Right atrium auricular region (tissue), 2 donors: ENCODE data around the gene DEPP1. TPM values are rescaled to one million over a fixed set of nuclear protein-coding genes. Genes with fewer than 3 reads are reported as not detected.

Experiments used
- DNase-seq: peaks from one replicate; pipeline ENCODE4 v3.0.0-alpha.2; 2019; ENCODE audit warnings: low spot score
- H3K27ac ChIP-seq, 2 donors: fragments of 200-600 bp; sonication (generic); 1 replicate in 1 of 2; 2 replicates in 1 of 2; pipeline ENCODE4 v1.5.1; 2016 to 2019
- H3K27me3 ChIP-seq, 2 donors: fragments of 200-600 bp; sonication (generic); one replicate each; pipeline versions ENCODE4 v1.5.1 to v1.6.0; 2017 to 2019
- H3K36me3 ChIP-seq: fragments of 200-600 bp; sonication (generic); one replicate; pipeline ENCODE4 v1.5.1; 2016
- H3K4me1 ChIP-seq, 2 donors: fragments of 200-600 bp; sonication (generic); one replicate each; pipeline versions ENCODE4 v1.5.1 to v1.6.0; 2017 to 2019
- H3K4me3 ChIP-seq, 2 donors: fragments of 200-600 bp; sonication (generic); 1 replicate in 1 of 2; 2 replicates in 1 of 2; pipeline ENCODE4 v1.5.1; 2017 to 2019; ENCODE audit warnings: mild to moderate bottlenecking in 1 of 2, moderate library complexity in 1 of 2
- H3K9me3 ChIP-seq, 2 donors: fragments of 200-600 bp; sonication (generic); one replicate each; pipeline ENCODE4 v1.5.1; 2019
- total RNA-seq, 2 donors: library from RNA; depleted of rRNA; stranded (reverse); fragments of >200 nt; gene quantifications; one replicate each; pipeline ENCODE4 v1.1.0, GENCODE V29; 2016
- TF ChIP-seq, protein P1 (sequence below), 2 donors: fragments of 200-600 bp; sonication (generic); IDR thresholded peaks; one replicate each; pipeline ENCODE4 v1.5.1; 2019; ENCODE audit warnings: antibody characterized with exemption in 2 of 2

The DEPP1 gene
- total RNA-seq, 2 donors from 2014 or later, result 68.8 to 143 TPM

DNA sequence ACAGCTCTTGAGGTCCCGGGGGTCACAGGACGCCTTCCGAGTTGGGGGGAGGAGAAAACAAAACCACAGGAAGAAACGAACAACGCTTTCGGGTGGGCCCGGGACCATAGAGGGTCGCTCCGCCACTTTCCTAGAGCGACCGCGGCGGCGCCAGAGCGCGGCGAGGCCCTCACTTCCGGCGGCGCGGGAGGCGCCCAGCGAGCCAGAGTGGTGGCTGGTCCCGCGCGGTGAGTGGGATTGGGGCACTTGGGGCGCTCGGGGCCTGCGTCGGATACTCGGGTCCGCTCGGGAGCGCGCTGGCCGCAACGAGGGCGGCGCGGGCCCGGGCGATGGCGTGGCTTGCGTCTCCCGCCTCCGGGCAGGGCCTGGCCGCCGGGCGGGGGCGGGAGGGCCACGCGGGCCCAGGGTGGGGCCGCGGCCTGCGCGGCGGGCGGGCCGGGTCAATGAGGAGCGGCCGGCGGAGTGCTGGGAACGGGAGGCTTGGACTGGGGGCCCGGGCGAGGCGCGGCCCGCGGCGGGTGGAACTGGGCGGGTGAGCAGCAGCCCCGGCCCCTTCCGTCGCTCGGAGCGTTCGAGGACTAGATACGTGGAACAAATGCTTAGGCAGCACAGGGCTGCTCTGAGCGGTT lies 22.3 kb upstream of the DEPP1 start, which contains the start of gene ZNF22:
ZNF22 (plus strand) TSS at position 172 of the 629 bp plus-strand sequence. CDS start 2,446 bp downstream, outside the sequence.
- H3K9me3 ChIP-seq, result no peaks in the 10 kb centered on the region
- peak within 1 kb of the TSS; percentile 61 to 64 for H3K4me3 ChIP-seq
- peaks cover 18% of the 10 kb centered on the region for H3K36me3 ChIP-seq
- H3K27me3 ChIP-seq, result no peaks in the 10 kb centered on the region
- H3K4me1 ChIP-seq, result peaks cover 0 to 58% of the 10 kb centered on the region in 2 donors
- peak within 1 kb of the TSS; percentile 92 to 96 for H3K27ac ChIP-seq
- TF ChIP-seq, protein P1, sequence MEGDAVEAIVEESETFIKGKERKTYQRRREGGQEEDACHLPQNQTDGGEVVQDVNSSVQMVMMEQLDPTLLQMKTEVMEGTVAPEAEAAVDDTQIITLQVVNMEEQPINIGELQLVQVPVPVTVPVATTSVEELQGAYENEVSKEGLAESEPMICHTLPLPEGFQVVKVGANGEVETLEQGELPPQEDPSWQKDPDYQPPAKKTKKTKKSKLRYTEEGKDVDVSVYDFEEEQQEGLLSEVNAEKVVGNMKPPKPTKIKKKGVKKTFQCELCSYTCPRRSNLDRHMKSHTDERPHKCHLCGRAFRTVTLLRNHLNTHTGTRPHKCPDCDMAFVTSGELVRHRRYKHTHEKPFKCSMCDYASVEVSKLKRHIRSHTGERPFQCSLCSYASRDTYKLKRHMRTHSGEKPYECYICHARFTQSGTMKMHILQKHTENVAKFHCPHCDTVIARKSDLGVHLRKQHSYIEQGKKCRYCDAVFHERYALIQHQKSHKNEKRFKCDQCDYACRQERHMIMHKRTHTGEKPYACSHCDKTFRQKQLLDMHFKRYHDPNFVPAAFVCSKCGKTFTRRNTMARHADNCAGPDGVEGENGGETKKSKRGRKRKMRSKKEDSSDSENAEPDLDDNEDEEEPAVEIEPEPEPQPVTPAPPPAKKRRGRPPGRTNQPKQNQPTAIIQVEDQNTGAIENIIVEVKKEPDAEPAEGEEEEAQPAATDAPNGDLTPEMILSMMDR (IDR thresholded peaks at IDR 0.05), result peak in 1 of 2 donors; percentile 30
- DNase-seq, result no peak

GRCh38 chr10:45000138-45000751 lies 21.6 kb upstream of the DEPP1 start:
- Histone ChIP-seq H3K27me3 (no peaks in the 10 kb centered on the region), H3K4me1 (peaks cover 6 to 64% of the 10 kb centered on the region in 2 donors), H3K9me3 (no peaks in the 10 kb centered on the region), H3K27ac (peak overlapping the region; percentile 92 to 96), H3K4me3 (peak overlapping the region; percentile 61 to 64), H3K36me3 (peaks cover 18% of the 10 kb centered on the region)
- TF ChIP-seq, protein P1 (IDR thresholded peaks at IDR 0.05), result no peak
- peak; percentile 92 for DNase-seq

GRCh38 chr10:44998146-44998631 lies 19.6 kb upstream of the DEPP1 start:
- Histone ChIP-seq H3K4me3 (no peak overlapping the region), H3K4me1 (peaks cover 7 to 79% of the 10 kb centered on the region in 2 donors), H3K27ac (peak overlapping the region; percentile 92 to 96), H3K9me3 (no peaks in the 10 kb centered on the region), H3K27me3 (no peaks in the 10 kb centered on the region), H3K36me3 (peaks cover 15% of the 10 kb centered on the region)
- no peak for DNase-seq
- TF ChIP-seq, protein P1 (IDR thresholded peaks at IDR 0.05), result no peak

- DNase-seq, result no peak
- Histone ChIP-seq H3K4me1 (peaks cover 7 to 85% of the 10 kb centered on the region in 2 donors), H3K27ac (peak overlapping the region; percentile 92 to 96), H3K36me3 (peaks cover 23% of the 10 kb centered on the region), H3K4me3 (no peak overlapping the region), H3K27me3 (no peaks in the 10 kb centered on the region), H3K9me3 (no peaks in the 10 kb centered on the region)
- TF ChIP-seq, protein P1 (IDR thresholded peaks at IDR 0.05), result no peak
Measured at GRCh38 chr10:44997105-44997748, 18.6 kb upstream of the DEPP1 start.

DNA sequence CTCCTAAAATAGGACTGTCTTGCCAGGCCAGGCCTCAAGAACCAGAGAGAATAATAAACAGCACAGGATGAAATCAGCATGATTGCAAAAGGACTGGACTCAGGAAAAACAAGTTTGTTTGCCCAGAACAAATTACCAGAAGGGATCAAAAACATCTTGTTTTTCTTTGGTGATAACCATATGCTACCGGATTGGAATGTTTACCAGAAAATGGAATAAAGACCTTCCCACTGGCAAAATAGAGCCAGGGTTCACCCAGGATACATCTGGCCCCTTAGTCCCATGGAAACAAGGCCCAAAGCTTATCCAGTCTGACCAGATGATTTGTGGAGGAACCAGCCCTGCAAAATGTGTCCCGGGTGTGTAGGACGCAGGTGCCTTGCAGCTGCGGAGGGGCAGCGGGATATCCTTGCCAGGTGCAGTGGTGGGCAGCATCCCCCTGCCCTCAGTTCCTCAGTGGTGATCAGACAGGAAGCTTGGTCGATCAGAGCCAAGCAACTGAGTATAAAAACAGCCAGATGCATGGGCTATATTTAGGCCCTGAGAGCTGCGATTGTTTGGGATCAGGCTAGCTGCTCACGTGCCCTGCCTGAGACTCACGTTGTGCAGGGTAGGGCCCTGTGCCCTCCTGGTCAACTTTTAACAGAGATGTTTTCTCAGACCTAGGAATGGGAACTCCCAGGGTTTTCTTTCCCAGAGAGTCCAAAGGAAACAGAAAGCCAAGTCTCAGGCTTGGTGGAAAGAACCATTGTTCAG lies 17.5 kb upstream of the DEPP1 start:
- no peak for DNase-seq
- Histone ChIP-seq H3K9me3 (no peaks in the 10 kb centered on the region), H3K4me1 (peaks cover 7 to 87% of the 10 kb centered on the region in 2 donors), H3K4me3 (no peak overlapping the region), H3K27ac (peak overlapping the region; percentile 92 to 96), H3K36me3 (peaks cover 34% of the 10 kb centered on the region), H3K27me3 (no peaks in the 10 kb centered on the region)
- TF ChIP-seq, protein P1 (IDR thresholded peaks at IDR 0.05), result no peak
